Epithelial cell of esophagus (primary cell): ENCODE results near the gene MYMX.

Source experiments
- DNase-seq: peaks from one replicate; pipeline ENCODE4 v3.0.0; 2010; ENCODE audit warnings: low read depth
- H3K4me3 ChIP-seq: 2 replicates; pipeline ENCODE4 v1.5.1; 2011; ENCODE audit warnings: mild to moderate bottlenecking, low read length, control low read depth
- CTCF ChIP-seq: IDR thresholded peaks from 2 replicates; pipeline ENCODE4 v1.5.1; 2011; ENCODE audit warnings: low read depth, mild to moderate bottlenecking, low read length, control low read depth, inconsistent platforms; ENCODE audit not compliant: insufficient read depth; ENCODE audit errors: missing control alignments

MYMX gene

GRCh38 chr6:44176130-44176761 is 40.5 kb upstream of the MYMX start:
- no peak for TF ChIP-seq CTCF
- DNase-seq, result no peak
- no peak overlapping the region for H3K4me3 ChIP-seq

GRCh38 chr6:44176762-44177509 is 39.8 kb upstream of the MYMX start:
- no peak for TF ChIP-seq CTCF
- no peak overlapping the region for H3K4me3 ChIP-seq
- no peak for DNase-seq

- H3K4me3 ChIP-seq, result no peak overlapping the region
- TF ChIP-seq CTCF, result no peak
- peak; percentile 64 for DNase-seq
These were observed 38.9 kb upstream of the MYMX start for GRCh38 chr6:44177691-44178423.

GRCh38 chr6:44178424-44179071 is 38.2 kb upstream of the MYMX start:
- TF ChIP-seq CTCF, result no peak

GRCh38 chr6:44179072-44179536 is 37.6 kb upstream of the MYMX start:
- DNase-seq, result no peak
- TF ChIP-seq CTCF, result no peak
- H3K4me3 ChIP-seq, result no peak overlapping the region

More at GRCh38 chr6:44178424-44179071, 38.2 kb upstream of the MYMX start:
- no peak overlapping the region for H3K4me3 ChIP-seq
- no peak for DNase-seq

DNA sequence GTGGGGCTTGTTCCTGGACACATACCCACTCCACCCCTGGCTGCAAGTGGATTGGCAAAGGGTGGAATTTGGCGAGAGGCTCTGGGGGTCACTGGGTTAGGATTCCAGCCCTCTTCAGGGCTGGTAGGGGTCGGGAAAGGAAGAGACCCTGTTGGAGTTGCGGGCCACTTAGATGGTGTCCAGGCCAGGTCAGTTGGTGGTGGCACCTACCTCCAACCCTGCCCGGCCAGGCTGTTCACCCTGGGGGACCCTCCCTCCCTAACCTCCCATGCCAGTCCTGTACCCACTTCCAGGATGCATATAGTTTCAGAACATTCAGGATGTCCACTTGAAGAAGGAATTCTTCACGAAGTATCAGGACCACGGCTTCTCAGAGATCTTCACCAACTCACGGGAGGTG is 37.1 kb upstream of the MYMX start:
- no peak overlapping the region for H3K4me3 ChIP-seq
- DNase-seq, result no peak
- TF ChIP-seq CTCF, result no peak
